GM23338 (cell line): ENCODE measurements around the gene CYCS. TPM values are rescaled to one million over a fixed set of nuclear protein-coding genes. Genes with fewer than 3 reads are reported as not detected.

ENCODE experiments used
- ATAC-seq: fragments of 200-7000 bp; cut with Tn5 transposase; 3 replicates; pipeline ENCODE4 v1.9.1; 2020
- DNase-seq: peaks from one replicate; pipeline ENCODE4 v3.0.0-alpha.2; 2015; ENCODE audit warnings: low spot score
- H2AFZ ChIP-seq: fragments of 200-600 bp; sonication (generic); 2 replicates; pipeline ENCODE4 v1.8.0; 2016; ENCODE audit warnings: antibody characterized with exemption, mild to moderate bottlenecking, moderate library complexity
- H3F3A ChIP-seq: fragments of 200-600 bp; sonication (generic); replicated peaks from 2 replicates; pipeline ENCODE4 v1.8.0; 2017; ENCODE audit warnings: antibody characterized with exemption, mixed run types, low read depth
- H3K27ac ChIP-seq: fragments of 200-600 bp; sonication (generic); 2 replicates; pipeline ENCODE4 v1.6.1; 2016; ENCODE audit warnings: low read depth
- H3K27me3 ChIP-seq: fragments of 200-600 bp; sonication (generic); 2 replicates; pipeline ENCODE4 v1.8.0; 2016; ENCODE audit warnings: mild to moderate bottlenecking, mixed run types, moderate library complexity; ENCODE audit not compliant: insufficient read depth
- H3K36me3 ChIP-seq: fragments of 200-600 bp; sonication (generic); 2 replicates; pipeline ENCODE4 v1.8.0; 2016; ENCODE audit warnings: mild to moderate bottlenecking; ENCODE audit not compliant: insufficient read depth
- H3K4me1 ChIP-seq: fragments of 200-600 bp; sonication (generic); 2 replicates; pipeline ENCODE4 v1.8.0; 2016; ENCODE audit warnings: mild to moderate bottlenecking, moderate library complexity; ENCODE audit not compliant: insufficient read depth
- H3K4me2 ChIP-seq: fragments of 200-600 bp; sonication (generic); 2 replicates; pipeline ENCODE4 v1.7.1; 2017; ENCODE audit warnings: mixed run types
- H3K4me3 ChIP-seq: fragments of 200-600 bp; sonication (generic); 2 replicates; pipeline ENCODE4 v1.6.1; 2016; ENCODE audit warnings: mixed run types
- H3K79me2 ChIP-seq: fragments of 200-600 bp; sonication (generic); replicated peaks from 2 replicates; pipeline ENCODE4 v1.8.0; 2017; ENCODE audit warnings: mild to moderate bottlenecking; ENCODE audit not compliant: insufficient read depth
- H3K9me2 ChIP-seq: fragments of 200-600 bp; sonication (generic); 2 replicates; pipeline ENCODE4 v1.8.0; 2017; ENCODE audit not compliant: insufficient read depth
- H4K20me1 ChIP-seq: fragments of 200-600 bp; sonication (generic); replicated peaks from 2 replicates; pipeline ENCODE4 v1.8.0; 2017; ENCODE audit warnings: mild to moderate bottlenecking; ENCODE audit not compliant: insufficient read depth
- H3K27ac Mint-ChIP-seq: 2 replicates; pipeline ENCODE4 v1.8.0; 2020; ENCODE audit warnings: inconsistent platforms, mild to moderate bottlenecking, moderate library complexity, mixed read lengths
- H3K27me3 Mint-ChIP-seq: 3 replicates; pipeline ENCODE4 v1.8.0; 2022; ENCODE audit warnings: low read depth, mild to moderate bottlenecking, moderate library complexity, mixed read lengths, inconsistent platforms; ENCODE audit not compliant: insufficient read depth, poor library complexity
- H3K36me3 Mint-ChIP-seq: 3 replicates; pipeline ENCODE4 v1.8.0; 2021; ENCODE audit warnings: low read depth, mild to moderate bottlenecking, inconsistent platforms, moderate library complexity, mixed read lengths
- H3K4me1 Mint-ChIP-seq: 3 replicates; pipeline ENCODE4 v1.8.0; 2020; ENCODE audit warnings: mild to moderate bottlenecking, inconsistent platforms, mixed read lengths
- H3K4me3 Mint-ChIP-seq: 3 replicates; pipeline ENCODE4 v1.8.0; 2021; ENCODE audit warnings: moderate library complexity, mild to moderate bottlenecking, inconsistent platforms, mixed read lengths
- H3K9me3 Mint-ChIP-seq: 3 replicates; pipeline ENCODE4 v1.8.0; 2020; ENCODE audit warnings: moderate library complexity, mild to moderate bottlenecking, inconsistent platforms, mixed read lengths
- CREB1 ChIP-seq: fragments of 250-450 bp; sonication (Bioruptor Pico); IDR thresholded peaks from 2 replicates; pipeline ENCODE4 v1.5.0; 2020; ENCODE audit warnings: low read depth, mild to moderate bottlenecking, moderate library complexity
- CTCF ChIP-seq, 2 experiments: fragments of 200-600 bp in 1 of 2; sonication (generic) in 1 of 2; conservative IDR thresholded peaks; 2 replicates each; pipeline versions ENCODE4 v1.5.1 to v1.6.1; 2016 to 2017; ENCODE audit warnings: antibody characterized with exemption in 2 of 2, low read depth in 2 of 2, mild to moderate bottlenecking in 2 of 2, moderate library complexity in 1 of 2
- ETS1 ChIP-seq: IDR thresholded peaks from 2 replicates; pipeline ENCODE4 v1.6.1; 2016; ENCODE audit warnings: antibody characterized with exemption
- EZH2 ChIP-seq: fragments of 200-600 bp; sonication (generic); IDR thresholded peaks from one replicate; pipeline ENCODE4 v1.8.0; 2017; ENCODE audit warnings: antibody characterized with exemption, mild to moderate bottlenecking, low read depth; ENCODE audit not compliant: unreplicated experiment
- EZH2phosphoT487 ChIP-seq: fragments of 200-600 bp; sonication (generic); IDR thresholded peaks from one replicate; pipeline ENCODE4 v1.8.1; 2018; ENCODE audit warnings: antibody characterized with exemption; ENCODE audit not compliant: unreplicated experiment
- JUNB ChIP-seq: IDR thresholded peaks from one replicate; pipeline ENCODE4 v1.6.1; 2016; ENCODE audit warnings: antibody characterized with exemption; ENCODE audit not compliant: unreplicated experiment
- NANOG ChIP-seq: IDR thresholded peaks from 2 replicates; pipeline ENCODE4 v1.6.1; 2016; ENCODE audit warnings: antibody characterized with exemption, borderline replicate concordance
- REST ChIP-seq: IDR thresholded peaks from one replicate; pipeline ENCODE4 v1.6.1; 2018; ENCODE audit warnings: antibody characterized with exemption; ENCODE audit not compliant: unreplicated experiment
- STAT1 ChIP-seq: IDR thresholded peaks from one replicate; pipeline ENCODE4 v1.6.1; 2016; ENCODE audit warnings: antibody characterized with exemption; ENCODE audit not compliant: unreplicated experiment
- ZNF114 ChIP-seq: fragments of 250-450 bp; sonication (Bioruptor Pico); IDR thresholded peaks from 2 replicates; pipeline ENCODE4 v1.5.0; 2020; ENCODE audit warnings: mild to moderate bottlenecking, moderate library complexity
- ZNF331 ChIP-seq: fragments of 250-450 bp; sonication (Bioruptor Pico); IDR thresholded peaks from 2 replicates; pipeline ENCODE4 v1.5.0; 2020; ENCODE audit warnings: low read depth, mild to moderate bottlenecking, moderate library complexity
- ZNF462 ChIP-seq: fragments of 250-450 bp; sonication (Bioruptor Pico); IDR thresholded peaks from 2 replicates; pipeline ENCODE4 v1.5.0; 2020; ENCODE audit warnings: mild to moderate bottlenecking, moderate library complexity
- polyA plus RNA-seq: library from polyadenylated mRNA; unstranded; fragments of >200 nt; fragmentation: Nextera tagmentation; extraction: Ambion mirVana; gene quantifications from 2 replicates; pipeline ENCODE4 v1.2.1, GENCODE V29; 2016
- total RNA-seq: library from RNA; depleted of rRNA; stranded (reverse); fragments of >200 nt; shearing (Covaris generic); gene quantifications from 2 replicates; pipeline ENCODE4 v1.2.3, GENCODE V29; 2014

CYCS gene
- total and polyA plus RNA-seq, 2 experiments from 2014 or later: 131 to 468 TPM

GRCh38 chr7:25134358-25135010, 9.4 kb upstream of the CYCS start (continued):
- TF ChIP-seq ZNF331 (CRISPR knock-in tag) (no peak), EZH2 (no peak), NANOG (no peak), CREB1 (no peak)

GRCh38 chr7:25132430-25132829, 7.4 kb upstream of the CYCS start:
- no peak overlapping the region for H2AFZ ChIP-seq
- H3K4me3 ChIP-seq: no peak overlapping the region
- DNase-seq: no peak
- no peak overlapping the region for H3K4me3 Mint-ChIP-seq
- H3K27ac ChIP-seq: no peak overlapping the region
- no peak for ATAC-seq
- no peaks in the 10 kb centered on the region; the same call in 2 of the 3 replicates for H3K9me3 Mint-ChIP-seq
- H3K4me2 ChIP-seq: no peak overlapping the region
- peaks cover 7% of the 10 kb centered on the region for H3K4me1 Mint-ChIP-seq
- H3K79me2 ChIP-seq: no peaks in the 10 kb centered on the region
- no peaks in the 10 kb centered on the region for H3K4me1 ChIP-seq
- no peaks in the 10 kb centered on the region for H4K20me1 ChIP-seq
- H3K27me3 Mint-ChIP-seq: peaks cover 4% of the 10 kb centered on the region
- no peaks in the 10 kb centered on the region for H3K9me2 ChIP-seq
- H3K36me3 Mint-ChIP-seq: no peaks in the 10 kb centered on the region
- H3K36me3 ChIP-seq: no peaks in the 10 kb centered on the region
- no peaks in the 10 kb centered on the region for H3K27me3 ChIP-seq
- H3K27ac Mint-ChIP-seq: no peak overlapping the region
- no peaks in the 10 kb centered on the region for H3F3A ChIP-seq
- no peak for TF ChIP-seq ZNF331 (CRISPR knock-in tag)
- TF ChIP-seq ZNF114: no peak
- TF ChIP-seq ETS1: no peak
- TF ChIP-seq JUNB: no peak
- TF ChIP-seq CTCF (conservative IDR thresholded peaks at IDR 0.05; ENCODE audit: low read depth in 2 of 2): no peak
- no peak for TF ChIP-seq EZH2phosphoT487
- TF ChIP-seq ZNF462 (CRISPR knock-in tag): no peak
- no peak for TF ChIP-seq CREB1
- TF ChIP-seq STAT1: no peak
- TF ChIP-seq REST: no peak
- TF ChIP-seq EZH2: no peak
- TF ChIP-seq NANOG: no peak
